Hematopoietic multipotent progenitor cell treated with erythropoietin and hydrocortisone succinate and interleukin-3 and kit ligand, for 4 days (in vitro differentiated cells): ENCODE measurements around the gene NKD2.
"Not testable (repeated sequence)": the region's sequence is repeated elsewhere in the genome, so short reads cannot be mapped to it uniquely, and the experiment has no call there.

Experiments
- DNase-seq: peaks from one replicate; pipeline ENCODE4 v3.0.0-alpha.2; 2015

The NKD2 gene

GRCh38 chr5:1059884-1060263, 51.3 kb downstream of the NKD2 start:
- no peak for DNase-seq

GRCh38 chr5:1060535-1060981, 52.0 kb downstream of the NKD2 start:
- no peak for DNase-seq

DNA sequence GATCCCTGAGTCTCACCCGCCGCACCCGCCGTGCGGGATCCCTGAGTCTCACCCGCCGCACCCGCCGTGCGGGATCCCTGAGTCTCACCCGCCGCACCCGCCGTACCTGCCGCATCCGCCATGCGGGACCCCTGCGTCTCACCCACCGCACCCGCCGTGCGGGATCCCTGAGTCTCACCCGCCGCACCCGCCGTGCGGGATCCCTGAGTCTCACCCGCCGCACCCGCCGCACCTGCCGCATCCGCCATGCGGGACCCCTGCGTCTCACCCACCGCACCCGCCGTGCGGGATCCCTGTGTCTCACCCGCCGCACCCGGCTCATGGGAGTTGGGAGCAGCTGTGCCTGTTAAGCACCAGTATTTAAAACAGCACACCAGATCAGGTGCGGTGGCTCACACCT, 52.7 kb downstream of the NKD2 start:
- not testable (repeated sequence) for DNase-seq

- DNase-seq, result no peak
These were observed 53.3 kb downstream of the NKD2 start for GRCh38 chr5:1061916-1062315.

DNA sequence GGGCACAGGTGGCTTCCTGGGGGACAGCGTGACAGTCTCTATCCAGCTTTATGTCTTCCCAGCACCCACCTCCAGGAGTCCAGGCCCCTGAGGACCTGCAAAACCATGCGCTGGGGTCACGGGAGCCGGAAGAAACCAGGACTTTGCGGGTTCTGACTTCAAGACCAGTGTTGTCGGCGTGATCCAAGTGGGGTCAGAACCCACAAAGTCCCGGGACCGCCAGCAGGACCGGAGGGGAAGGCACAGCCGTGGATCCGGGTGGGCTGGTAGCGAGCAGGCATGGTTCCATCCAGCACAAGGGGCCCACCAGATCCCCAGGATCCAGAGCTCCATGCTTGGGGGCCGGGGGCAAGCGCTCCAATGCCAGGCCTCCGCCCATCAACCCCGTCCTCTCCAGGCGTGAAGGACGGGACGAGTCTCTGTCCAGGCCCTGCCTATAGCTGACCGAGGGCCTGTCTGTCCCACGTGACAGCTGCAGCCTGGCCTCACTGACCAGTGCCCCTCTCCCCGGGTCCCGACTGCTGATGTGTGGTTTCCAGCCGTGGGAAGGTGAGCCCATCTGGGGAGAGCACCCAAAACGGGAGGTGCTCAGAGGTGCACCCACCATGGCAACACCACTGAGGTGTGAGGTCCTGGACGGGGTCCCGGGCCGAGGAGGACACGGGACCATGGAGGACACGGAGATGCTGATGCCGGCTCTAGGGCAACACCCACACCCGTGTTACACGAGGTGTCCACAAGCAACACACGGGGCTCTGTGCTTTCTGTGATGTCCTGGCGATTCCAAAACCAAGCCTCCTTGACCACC, 54.4 kb downstream of the NKD2 start:
- no peak for DNase-seq

DNA sequence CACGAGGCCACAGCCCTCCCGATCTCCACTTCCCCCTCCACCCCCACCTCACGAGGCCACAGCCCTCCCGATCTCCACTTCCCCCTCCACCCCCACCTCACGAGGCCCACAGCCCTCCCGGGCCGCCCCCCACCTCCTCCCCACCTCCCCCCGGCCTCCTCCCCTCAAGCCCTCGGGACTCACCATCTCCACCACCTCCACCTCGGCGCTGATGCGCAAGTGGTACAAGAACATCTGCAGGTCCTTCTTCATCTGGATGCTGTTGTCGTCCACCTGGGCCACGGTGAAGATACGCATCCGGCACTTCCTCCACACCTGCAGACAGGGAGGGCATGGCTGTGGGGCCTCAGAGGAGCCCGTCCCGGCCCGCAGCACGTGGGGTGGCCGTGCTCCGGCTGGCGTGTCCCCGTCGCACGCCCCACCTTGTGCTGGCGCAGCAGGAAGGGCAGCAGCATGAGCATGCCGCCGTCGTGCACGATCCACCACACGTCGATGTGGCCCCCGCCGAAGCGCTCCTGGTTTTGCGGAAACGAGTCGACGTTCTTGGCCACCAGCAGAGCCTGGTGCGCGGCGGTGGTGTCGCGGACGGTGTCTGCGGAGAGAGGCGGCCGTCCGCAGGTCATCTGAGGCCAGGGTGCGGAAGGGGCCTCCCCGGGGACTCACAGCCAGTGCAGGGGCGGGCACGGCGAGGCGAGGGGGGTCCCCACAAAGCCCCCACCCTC, 55.2 kb downstream of the NKD2 start:
- no peak for DNase-seq

DNA sequence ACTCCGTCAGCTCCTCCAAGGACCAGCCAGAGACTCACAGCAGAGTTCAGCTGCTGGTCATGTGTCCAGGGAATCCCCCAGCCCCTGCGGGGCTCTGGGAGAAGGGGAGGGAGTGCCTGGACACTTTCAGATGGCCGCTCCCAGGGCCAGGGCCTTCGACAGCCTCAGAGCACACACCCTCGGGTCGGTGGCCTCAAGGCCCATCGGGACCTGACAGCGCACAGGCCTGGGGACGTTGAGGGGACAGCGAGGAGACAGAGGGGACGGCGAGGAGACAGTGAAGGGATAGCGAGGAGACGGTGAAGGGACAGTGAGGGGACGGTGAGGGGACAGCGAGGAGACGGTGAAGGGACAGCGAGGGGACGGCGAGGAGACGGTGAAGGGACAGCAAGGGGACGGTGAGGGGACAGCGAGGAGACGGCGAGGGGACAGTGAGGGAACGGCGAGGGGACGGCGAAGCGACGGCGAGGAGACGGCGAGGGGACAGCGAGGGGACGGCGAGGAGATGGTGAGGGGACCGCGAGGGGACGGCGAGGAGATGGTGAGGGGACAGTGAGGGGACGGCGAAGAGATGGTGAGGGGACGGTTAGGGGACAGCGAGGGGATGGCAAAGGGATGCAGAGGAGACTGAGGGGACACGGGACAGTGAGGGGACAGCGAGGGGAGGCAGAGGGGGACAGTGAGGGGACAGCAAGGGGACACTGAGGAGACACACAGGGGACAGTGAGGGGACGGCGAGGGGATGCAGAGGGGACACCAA, 56.0 kb downstream of the NKD2 start:
- no peak for DNase-seq

GRCh38 chr5:1065143-1065750, 56.6 kb downstream of the NKD2 start:
- no peak for DNase-seq

- no peak for DNase-seq
These were observed 57.5 kb downstream of the NKD2 start for GRCh38 chr5:1065891-1066650.

GRCh38 chr5:1066676-1067075, 58.1 kb downstream of the NKD2 start:
- no peak for DNase-seq

GRCh38 chr5:1067141-1068121, 58.8 kb downstream of the NKD2 start:
- DNase-seq, result peak; percentile 86

- DNase-seq, result no peak
These were observed 59.7 kb downstream of the NKD2 start for GRCh38 chr5:1068204-1068894.

- no peak for DNase-seq
These were observed 60.5 kb downstream of the NKD2 start for GRCh38 chr5:1068895-1069719.

GRCh38 chr5:1069720-1070088, 61.1 kb downstream of the NKD2 start:
- no peak for DNase-seq

GRCh38 chr5:1073239-1074102, 64.9 kb downstream of the NKD2 start:
- DNase-seq, result no peak

GRCh38 chr5:1074226-1074625, 65.6 kb downstream of the NKD2 start:
- DNase-seq, result no peak

- DNase-seq, result no peak
These were observed 66.4 kb downstream of the NKD2 start for GRCh38 chr5:1074816-1075554.

DNA sequence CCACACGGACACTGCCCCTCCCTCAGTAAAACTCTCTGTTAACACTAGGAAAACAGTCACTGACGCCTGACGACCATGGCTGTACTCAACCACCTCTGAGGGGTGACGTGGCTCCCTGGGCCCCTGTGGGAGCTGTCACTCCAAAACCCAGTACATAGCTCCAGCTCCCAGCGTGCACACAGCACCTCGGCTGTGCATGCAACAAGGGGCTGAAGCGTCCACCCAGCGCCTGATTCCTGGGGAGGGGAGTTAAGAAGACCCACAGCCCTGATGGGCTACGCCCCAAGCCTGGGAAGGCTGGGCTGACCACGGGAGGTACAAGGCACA, 66.9 kb downstream of the NKD2 start:
- DNase-seq, result no peak
